ENCODE data around the gene RGS6.

DNA sequence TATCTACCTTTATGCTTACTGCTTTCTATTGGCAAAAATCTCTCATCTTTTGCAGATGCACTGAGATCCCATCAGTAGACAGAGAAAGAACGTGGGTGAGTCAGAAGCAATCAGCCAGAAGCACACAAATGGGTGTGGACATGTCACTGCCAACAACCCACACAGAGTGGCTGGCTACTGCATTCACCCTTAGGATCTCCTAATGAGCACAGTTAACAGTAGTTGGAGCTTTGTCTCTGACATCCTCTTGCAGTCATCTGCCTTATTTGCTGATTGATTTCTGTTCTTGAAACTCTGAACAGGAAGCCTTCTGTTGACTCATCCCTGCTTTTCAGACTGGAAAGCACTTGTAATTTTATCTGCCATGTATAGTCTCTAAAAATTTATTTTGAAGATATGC is 117.2 kb downstream of the RGS6 start:
- TF ChIP-seq GATA2 (IDR thresholded peaks at IDR 0.05; ENCODE audit: low read depth, low read length) (no peak), GATA3 (IDR thresholded peaks at IDR 0.05; ENCODE audit: low read depth, low read length) (no peak)
